ENCODE measurements around the gene CENPU. TPM values are rescaled to one million over a fixed set of nuclear protein-coding genes. Genes with fewer than 3 reads are reported as not detected.

The CENPU gene
- total RNA-seq, 2 donors from 2014 or later, result 69.9 to 96.2 TPM

GRCh38 chr4:184684491-184685189 lies 49.3 kb downstream of the CENPU start:
- H3K27ac Mint-ChIP-seq, result no peak overlapping the region
- Histone ChIP-seq H3K36me3 (ENCODE audit: control insufficient read depth, insufficient read depth, low read length) (no peaks in the 10 kb centered on the region), H3K27ac (ENCODE audit: low read depth, low read length) (no peak overlapping the region), H3K27me3 (ENCODE audit: control insufficient read depth, insufficient read depth, low read length, poor library complexity, severe bottlenecking) (no peaks in the 10 kb centered on the region), H3K4me3 (ENCODE audit: low read length) (no peak overlapping the region), H3K4me1 (ENCODE audit: control insufficient read depth, insufficient read depth, low read length) (no peaks in the 10 kb centered on the region), H3K9ac (ENCODE audit: extremely low read depth, low read length, poor library complexity, severe bottlenecking) (no peak overlapping the region), H3K9me3 (ENCODE audit: control insufficient read depth, low read length) (peaks cover 3% of the 10 kb centered on the region)
- 89 to 100% methylated on average over 4 to 5 of the region's 5 CpGs for WGBS, 2 experiments (ENCODE audit: insufficient coverage in 1 of 2, insufficient read length in 1 of 2)
- no peaks in the 10 kb centered on the region for H3K27me3 Mint-ChIP-seq (ENCODE audit: insufficient read depth)
- peaks cover 6% of the 10 kb centered on the region for H3K4me1 Mint-ChIP-seq
- H3K4me3 Mint-ChIP-seq, result no peak overlapping the region
- DNase-seq, result no peak
- H3K36me3 Mint-ChIP-seq (ENCODE audit: low read depth), result peaks cover 8% of the 10 kb centered on the region
- H3K9me3 Mint-ChIP-seq, result peaks cover 5% of the 10 kb centered on the region
- no peak for TF ChIP-seq CTCF (conservative IDR thresholded peaks at IDR 0.05)

DNA sequence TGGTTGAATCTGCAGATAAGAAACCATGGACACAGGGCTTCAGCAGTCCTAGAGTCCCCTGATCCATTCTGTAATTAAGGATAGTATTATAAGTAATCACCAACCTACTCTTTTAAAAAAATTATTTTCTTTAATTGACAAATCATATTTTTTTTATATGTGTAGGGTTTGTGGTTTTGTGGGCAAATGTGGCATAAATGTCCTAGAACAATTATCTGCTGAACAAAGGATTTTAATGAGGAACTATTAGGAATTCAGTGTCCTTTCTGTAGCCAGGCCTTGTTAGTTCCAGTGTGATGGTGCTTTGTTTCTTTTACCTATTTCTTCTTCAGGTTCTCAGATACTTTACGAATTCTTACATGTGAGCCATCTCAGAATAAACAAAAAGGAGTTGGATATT lies 52.0 kb downstream of the CENPU start:
- Mint-ChIP-seq H3K36me3 (ENCODE audit: low read depth) (peaks cover 17% of the 10 kb centered on the region), H3K9me3 (peaks cover 8% of the 10 kb centered on the region), H3K4me3 (no peak overlapping the region), H3K4me1 (no peaks in the 10 kb centered on the region), H3K27ac (no peak overlapping the region), H3K27me3 (ENCODE audit: insufficient read depth) (no peaks in the 10 kb centered on the region)
- H3K9ac ChIP-seq (ENCODE audit: extremely low read depth, low read length, poor library complexity, severe bottlenecking), result no peak overlapping the region
- no peaks in the 10 kb centered on the region for H3K27me3 ChIP-seq (ENCODE audit: control insufficient read depth, insufficient read depth, low read length, poor library complexity, severe bottlenecking)
- no peaks in the 10 kb centered on the region for H3K4me1 ChIP-seq (ENCODE audit: control insufficient read depth, insufficient read depth, low read length)
- H3K27ac ChIP-seq (ENCODE audit: low read depth, low read length), result no peak overlapping the region
- H3K4me3 ChIP-seq (ENCODE audit: low read length), result no peak overlapping the region
- 95 to 100% methylated on average over 1 of the region's 1 CpG for WGBS, 2 experiments (ENCODE audit: insufficient coverage in 1 of 2, insufficient read length in 1 of 2)
- peaks cover 7% of the 10 kb centered on the region for H3K9me3 ChIP-seq (ENCODE audit: control insufficient read depth, low read length)
- no peak for DNase-seq
- TF ChIP-seq CTCF (conservative IDR thresholded peaks at IDR 0.05), result no peak
- no peaks in the 10 kb centered on the region for H3K36me3 ChIP-seq (ENCODE audit: control insufficient read depth, insufficient read depth, low read length)

DNA sequence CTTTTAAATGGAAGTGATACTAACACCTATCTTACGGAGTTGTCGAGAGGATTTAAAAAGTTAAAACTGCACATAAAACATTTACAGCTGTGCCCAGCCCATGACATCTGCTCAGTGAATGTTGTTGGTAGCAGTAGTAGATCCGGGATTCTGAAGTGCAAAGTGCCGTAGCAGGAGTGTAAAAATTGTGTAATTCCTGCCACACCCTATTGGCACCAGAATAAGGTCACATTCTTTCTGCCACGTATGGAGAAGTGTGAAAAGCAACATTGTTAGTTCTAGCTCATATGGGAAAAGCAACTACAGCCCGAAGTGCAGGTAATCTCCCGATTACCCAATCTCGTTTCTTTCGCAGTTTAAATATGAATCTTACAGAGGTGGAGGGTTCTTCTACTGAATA lies 53.2 kb downstream of the CENPU start:
- Mint-ChIP-seq H3K9me3 (peaks cover 8% of the 10 kb centered on the region), H3K27me3 (ENCODE audit: insufficient read depth) (no peaks in the 10 kb centered on the region), H3K27ac (no peak overlapping the region), H3K4me3 (no peak overlapping the region), H3K36me3 (ENCODE audit: low read depth) (peaks cover 17% of the 10 kb centered on the region), H3K4me1 (no peaks in the 10 kb centered on the region)
- no peak for DNase-seq
- Histone ChIP-seq H3K9ac (ENCODE audit: extremely low read depth, low read length, poor library complexity, severe bottlenecking) (no peak overlapping the region), H3K4me1 (ENCODE audit: control insufficient read depth, insufficient read depth, low read length) (no peaks in the 10 kb centered on the region), H3K36me3 (ENCODE audit: control insufficient read depth, insufficient read depth, low read length) (no peaks in the 10 kb centered on the region), H3K27me3 (ENCODE audit: control insufficient read depth, insufficient read depth, low read length, poor library complexity, severe bottlenecking) (no peaks in the 10 kb centered on the region), H3K9me3 (ENCODE audit: control insufficient read depth, low read length) (peaks cover 7% of the 10 kb centered on the region), H3K4me3 (ENCODE audit: low read length) (no peak overlapping the region), H3K27ac (ENCODE audit: low read depth, low read length) (no peak overlapping the region)
- TF ChIP-seq CTCF (conservative IDR thresholded peaks at IDR 0.05), result no peak
- 95 to 96% methylated on average over 8 to 9 of the region's 9 CpGs for WGBS, 2 experiments (ENCODE audit: insufficient coverage in 1 of 2, insufficient read length in 1 of 2)

All from endodermal cell (in vitro differentiated cells).